IMR-90 (cell line): Measurements from ENCODE around the gene PDIA4. TPM values are rescaled to one million over a fixed set of nuclear protein-coding genes. Genes with fewer than 3 reads are reported as not detected.

Experiments used
- ATAC-seq: fragments of 200-7000 bp; cut with Tn5 transposase; 2 replicates; pipeline ENCODE4 v1.9.1; 2020; ENCODE audit warnings: low read depth, mild to moderate bottlenecking, moderate library complexity
- BruUV-seq: library from RNA; stranded (reverse); fragments of 400-500 nt; replicated peaks from 2 replicates; lab custom pipeline; 2021; lab: Mats Ljungman, UMichigan
- CTCF ChIA-PET: fragments of 300-600 bp; formaldehyde crosslinking; extraction: SDS; loops from one replicate; lab custom pipeline; 2021; ENCODE audit warnings: antibody characterized with exemption; lab: Yijun Ruan, JAX
- POLR2A ChIA-PET: fragments of 300-600 bp; sonication (Branson Sonifier 250); formaldehyde crosslinking; loops from one replicate; lab custom pipeline; 2022; ENCODE audit warnings: antibody characterized with exemption; ENCODE audit not compliant: unreplicated experiment; lab: Charles Lee
- DNase-seq: peaks from one replicate; pipeline ENCODE4 v3.0.0; 2013
- H2AFZ ChIP-seq: replicated peaks from 2 replicates; pipeline ENCODE3; 2013; ENCODE audit warnings: low read length, mild to moderate bottlenecking; ENCODE audit not compliant: poor library complexity
- H2AK5ac ChIP-seq: 2 replicates; pipeline ENCODE4 v1.6.1; 2013; ENCODE audit warnings: low read depth, low read length, inconsistent platforms
- H2AK9ac ChIP-seq: replicated peaks from 2 replicates; pipeline ENCODE3; 2013; ENCODE audit warnings: mild to moderate bottlenecking, low read depth, low read length, moderate library complexity; ENCODE audit not compliant: poor library complexity
- H2BK120ac ChIP-seq: 2 replicates; pipeline ENCODE4 v1.6.1; 2013; ENCODE audit warnings: low read depth, low read length, inconsistent platforms
- H2BK15ac ChIP-seq: 3 replicates; pipeline ENCODE4 v1.6.1; 2013; ENCODE audit warnings: low read depth, low read length, inconsistent platforms
- H2BK20ac ChIP-seq: 2 replicates; pipeline ENCODE4 v1.6.1; 2013; ENCODE audit warnings: low read depth, mild to moderate bottlenecking, inconsistent platforms, low read length, moderate library complexity
- H2BK5ac ChIP-seq: 2 replicates; pipeline ENCODE4 v1.6.1; 2013; ENCODE audit warnings: mild to moderate bottlenecking, low read depth, low read length, inconsistent platforms; ENCODE audit not compliant: poor library complexity, severe bottlenecking
- H3K14ac ChIP-seq: replicated peaks from 2 replicates; pipeline ENCODE4 v1.6.1; 2013; ENCODE audit warnings: low read depth, low read length, inconsistent platforms
- H3K18ac ChIP-seq: 2 replicates; pipeline ENCODE4 v1.6.1; 2013; ENCODE audit warnings: low read depth, low read length, control low read depth
- H3K23ac ChIP-seq: 2 replicates; pipeline ENCODE4 v1.6.1; 2013; ENCODE audit warnings: low read depth, low read length, inconsistent platforms
- H3K27ac ChIP-seq: 2 replicates; pipeline ENCODE4 v1.5.1; 2013; ENCODE audit warnings: mild to moderate bottlenecking, control low read depth, low read length; ENCODE audit not compliant: insufficient read depth
- H3K27me3 ChIP-seq: 2 replicates; pipeline ENCODE4 v1.6.1; 2013; ENCODE audit warnings: low read length; ENCODE audit not compliant: control insufficient read depth, insufficient read depth
- H3K36me3 ChIP-seq: 2 replicates; pipeline ENCODE4 v1.6.1; 2013; ENCODE audit warnings: low read length, mixed read lengths; ENCODE audit not compliant: control insufficient read depth, insufficient read depth
- H3K4ac ChIP-seq: 2 replicates; pipeline ENCODE4 v1.6.1; 2013; ENCODE audit warnings: low read depth, low read length, inconsistent platforms
- H3K4me1 ChIP-seq: 2 replicates; pipeline ENCODE4 v1.6.1; 2013; ENCODE audit warnings: low read length, mixed read lengths; ENCODE audit not compliant: control insufficient read depth, insufficient read depth
- H3K4me2 ChIP-seq: 2 replicates; pipeline ENCODE4 v1.6.1; 2013; ENCODE audit warnings: low read depth, mild to moderate bottlenecking, control low read depth, low read length, moderate library complexity
- H3K4me3 ChIP-seq: 2 replicates; pipeline ENCODE4 v1.5.1; 2013; ENCODE audit warnings: low read depth, mild to moderate bottlenecking, control low read depth, low read length, moderate library complexity; ENCODE audit not compliant: insufficient read depth
- H3K56ac ChIP-seq: 2 replicates; pipeline ENCODE4 v1.6.1; 2013; ENCODE audit warnings: low read length, inconsistent platforms; ENCODE audit not compliant: insufficient read depth; ENCODE audit errors: extremely low read depth
- H3K79me1 ChIP-seq, 2 experiments: 2 replicates each; pipeline ENCODE4 v1.6.1; 2013; ENCODE audit warnings: low read length in 2 of 2, inconsistent platforms in 1 of 2, low read depth in 1 of 2
- H3K9ac ChIP-seq: 2 replicates; pipeline ENCODE4 v1.6.1; 2013; ENCODE audit warnings: low read depth, low read length, control low read depth
- H3K9me1 ChIP-seq: 2 replicates; pipeline ENCODE4 v1.6.1; 2013; ENCODE audit warnings: low read length, inconsistent platforms; ENCODE audit not compliant: insufficient read depth
- H3K9me3 ChIP-seq: 2 replicates; pipeline ENCODE4 v1.6.1; 2013; ENCODE audit warnings: low read length; ENCODE audit not compliant: control insufficient read depth, insufficient read depth
- H4K20me1 ChIP-seq: 2 replicates; pipeline ENCODE4 v1.6.1; 2013; ENCODE audit warnings: low read length, inconsistent platforms; ENCODE audit not compliant: insufficient read depth
- H4K5ac ChIP-seq: 2 replicates; pipeline ENCODE4 v1.6.1; 2013; ENCODE audit warnings: mild to moderate bottlenecking, low read depth, low read length, control low read depth
- H4K8ac ChIP-seq, 2 experiments: 2 replicates each; pipeline ENCODE4 v1.6.1; 2013; ENCODE audit warnings: low read depth in 2 of 2, low read length in 2 of 2, control low read depth in 1 of 2, inconsistent platforms in 1 of 2
- H4K91ac ChIP-seq: 2 replicates; pipeline ENCODE4 v1.6.1; 2013; ENCODE audit warnings: low read depth, low read length, inconsistent platforms; ENCODE audit not compliant: insufficient read depth
- FOS ChIP-seq: fragments of 150-350 bp; IDR thresholded peaks from 2 replicates; pipeline ENCODE4 v1.6.1; 2016; ENCODE audit warnings: low read depth, low read length
- MAZ ChIP-seq: IDR thresholded peaks from 2 replicates; pipeline ENCODE4 v1.6.1; 2012; ENCODE audit warnings: low read depth, mild to moderate bottlenecking, low read length, improper control_type of control experiment, moderate library complexity, borderline replicate concordance
- POLR2A ChIP-seq: IDR thresholded peaks from 2 replicates; pipeline ENCODE4 v1.6.1; 2012; ENCODE audit warnings: mild to moderate bottlenecking, low read depth, low read length
- RAD21 ChIP-seq: IDR thresholded peaks from 2 replicates; pipeline ENCODE4 v1.6.1; 2012; ENCODE audit warnings: low read length, improper control_type of control experiment
- RCOR1 ChIP-seq: IDR thresholded peaks from 2 replicates; pipeline ENCODE4 v1.6.1; 2012; ENCODE audit warnings: mild to moderate bottlenecking, low read length, improper control_type of control experiment; ENCODE audit not compliant: insufficient replicate concordance
- WGBS, 2 experiments: methylation state at CpG; one replicate each; pipeline versions ENCODE4 v1.1.5 to v1.1.7; 2013; ENCODE audit warnings: missing lambda C conversion rate in 2 of 2; ENCODE audit not compliant: insufficient read length in 1 of 2; ENCODE audit errors: extremely low coverage in 2 of 2; 5-methylcytosine and 5-hydroxymethylcytosine counted together
- dilution Hi-C: fragments of 300-500 bp; cut with HindIII; formaldehyde crosslinking; loops from one replicate; pipeline ENCODE4 v1.14.3; 2018; ENCODE audit warnings: low sequenced_read_pairs; ENCODE audit not compliant: unreplicated experiment
- in situ Hi-C: fragments of 300-500 bp; cut with MboI; formaldehyde crosslinking; loops from 3 replicates; pipeline ENCODE4 v1.14.3; 2019; ENCODE audit warnings: low sequenced_read_pairs, inconsistent platforms, mixed read lengths
- intact Hi-C: fragments of 100-400 bp; cut with micrococcal nuclease; formaldehyde crosslinking; loops from 2 replicates; pipeline ENCODE4 v1.10.0; 2022
- polyA plus RNA-seq, 3 experiments: library from polyadenylated mRNA; depleted of rRNA; stranded (reverse); fragments of >200 nt; gene quantifications; 2 replicates each; pipeline ENCODE4 v1.2.3, GENCODE V29; 2012; ENCODE audit warnings: low replicate concordance in 1 of 3
- total RNA-seq: library from RNA; depleted of rRNA; stranded (reverse); fragments of >200 nt; gene quantifications from 2 replicates; pipeline ENCODE4 v1.2.3, GENCODE V29; 2012

PDIA4 gene
- total and polyA plus RNA-seq, 2 of the 4 experiments (the other 2 are of a cell fraction): 241 to 304 TPM

DNA sequence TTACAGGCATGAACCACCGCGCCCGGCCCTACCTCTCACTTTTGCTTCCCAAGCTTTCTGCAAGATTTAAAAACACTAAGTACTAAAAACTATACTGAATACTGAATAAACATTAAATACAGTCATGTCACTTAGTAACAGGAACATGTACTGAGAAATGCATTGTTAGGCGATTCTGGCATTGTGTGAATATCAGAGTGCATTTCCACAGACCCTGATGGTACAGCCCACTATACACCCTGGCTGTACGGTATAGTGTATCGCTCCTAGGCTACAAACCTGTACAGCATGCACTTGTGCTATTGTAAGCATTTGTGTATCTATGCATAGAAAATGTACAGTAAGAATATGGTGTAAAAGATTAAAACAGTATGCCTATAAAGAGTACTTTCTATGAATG, 29.1 kb downstream of the PDIA4 start:
- Histone ChIP-seq H3K4me3 (no peak overlapping the region), H3K4ac (no peak overlapping the region), H3K56ac (no peak overlapping the region), H2AK9ac (no peak overlapping the region), H3K9me1 (no peaks in the 10 kb centered on the region), H2BK15ac (no peak overlapping the region), H3K14ac (no peak overlapping the region), H4K20me1 (no peaks in the 10 kb centered on the region; the same call in 1 of the 2 replicates), H4K91ac (no peak overlapping the region), H4K5ac (no peak overlapping the region), H3K27ac (no peak overlapping the region), H3K79me1 (no peaks in the 10 kb centered on the region), H3K23ac (no peak overlapping the region), H3K27me3 (no peaks in the 10 kb centered on the region), H2BK120ac (no peak overlapping the region), H2AFZ (no peak overlapping the region), H3K18ac (no peak overlapping the region), H3K4me1 (no peaks in the 10 kb centered on the region), H4K8ac (no peak overlapping the region), H2BK20ac (no peak overlapping the region), H3K4me2 (no peak overlapping the region), H3K9me3 (no peaks in the 10 kb centered on the region), H3K9ac (no peak overlapping the region), H2BK5ac (no peak overlapping the region), H2AK5ac (no peak overlapping the region), H3K36me3 (peaks cover 17% of the 10 kb centered on the region)
- in situ Hi-C loops: no loop called here
- CTCF ChIA-PET: no interaction called here
- dilution Hi-C loops: no loop called here
- WGBS, 2 experiments: no CpG with 5 or more reads among the region's 6 CpGs
- DNase-seq (no peak), ATAC-seq (no peak)
- TF ChIP-seq POLR2A (no peak), RCOR1 (no peak), MAZ (no peak), FOS (no peak), RAD21 (no peak)
- POLR2A ChIA-PET: no interaction called here
- intact Hi-C loops: no loop called here
- no TSS peak for BruUV-seq
